ENCODE measurements around the gene PWWP2B. TPM values are rescaled to one million over a fixed set of nuclear protein-coding genes. Genes with fewer than 3 reads are reported as not detected.

Gene PWWP2B
- total and polyA plus RNA-seq, 2 experiments from 2014 or later: 2.3 to 12.8 TPM

- Mint-ChIP-seq H3K4me3 (no peak overlapping the region), H3K27me3 (ENCODE audit: insufficient read depth, low read depth, poor library complexity) (peaks cover 7% of the 10 kb centered on the region)
- H3K9me2 ChIP-seq (ENCODE audit: insufficient read depth): no peaks in the 10 kb centered on the region
These were observed 31.5 kb downstream of the PWWP2B start for GRCh38 chr10:132428486-132428995.

More at GRCh38 chr10:132428486-132428995, 31.5 kb downstream of the PWWP2B start:
- no peaks in the 10 kb centered on the region for H3K79me2 ChIP-seq (replicated peaks; ENCODE audit: insufficient read depth)
- Mint-ChIP-seq H3K36me3 (ENCODE audit: low read depth) (no peaks in the 10 kb centered on the region), H3K9me3 (no peaks in the 10 kb centered on the region; the same call in 2 of the 3 replicates), H3K4me1 (peaks cover 7% of the 10 kb centered on the region), H3K27ac (no peak overlapping the region)
- H3K4me1 ChIP-seq (ENCODE audit: insufficient read depth): no peaks in the 10 kb centered on the region
- no peak overlapping the region for H3K4me3 ChIP-seq
- no peaks in the 10 kb centered on the region for H3K27me3 ChIP-seq (ENCODE audit: insufficient read depth)
- DNase-seq (ENCODE audit: low spot score) (no peak), ATAC-seq (no peak)
- H2AFZ ChIP-seq: no peak overlapping the region
- H3K27ac ChIP-seq (ENCODE audit: low read depth): no peak overlapping the region
- TF ChIP-seq ZNF114 (CRISPR knock-in tag; IDR thresholded peaks at IDR 0.05) (no peak), POLR2AphosphoS5 (IDR thresholded peaks at IDR 0.05; ENCODE audit: low read depth) (no peak), STAT1 (IDR thresholded peaks at IDR 0.05; ENCODE audit: unreplicated experiment) (no peak), REST (IDR thresholded peaks at IDR 0.05; ENCODE audit: unreplicated experiment) (no peak), EZH2 (IDR thresholded peaks at IDR 0.05; ENCODE audit: low read depth, unreplicated experiment) (no peak), JUNB (IDR thresholded peaks at IDR 0.05; ENCODE audit: unreplicated experiment) (no peak), NANOG (IDR thresholded peaks at IDR 0.05; ENCODE audit: borderline replicate concordance) (no peak), CTCF (conservative IDR thresholded peaks at IDR 0.05; ENCODE audit: low read depth in 2 of 2) (no peak), CREB1 (CRISPR knock-in tag; IDR thresholded peaks at IDR 0.05; ENCODE audit: low read depth) (no peak), ZNF462 (CRISPR knock-in tag; IDR thresholded peaks at IDR 0.05) (no peak), ZNF331 (CRISPR knock-in tag; IDR thresholded peaks at IDR 0.05; ENCODE audit: low read depth) (no peak), EZH2phosphoT487 (IDR thresholded peaks at IDR 0.05; ENCODE audit: unreplicated experiment) (no peak)
- no peak overlapping the region for H3K4me2 ChIP-seq
- 0 out of 2 replicates have a peak, but pooled peaks cover 8% of the 10 kb centered on the region for H3F3A ChIP-seq (replicated peaks; ENCODE audit: low read depth)
- no peaks in the 10 kb centered on the region for H3K36me3 ChIP-seq (ENCODE audit: insufficient read depth)
- H4K20me1 ChIP-seq (replicated peaks; ENCODE audit: insufficient read depth): no peaks in the 10 kb centered on the region
